A549 treated with DMSO at 1 μM for 4 hours (cell line): ENCODE results near the gene THOC5. TPM values are rescaled to one million over a fixed set of nuclear protein-coding genes. Genes with fewer than 3 reads are reported as not detected.

Experiments used
- total RNA-seq: library from RNA; stranded (reverse); fragments of 200-300 nt; extraction: Qiagen RNA extraction; gene quantifications from 5 replicates; pipeline ENCODE4 v1.2.3, GENCODE V29; 2022; ENCODE audit warnings: low read depth

Gene THOC5
- total RNA-seq, result 27.1 to 31.7 TPM (median 29.7 TPM) in 5 replicates

DNA sequence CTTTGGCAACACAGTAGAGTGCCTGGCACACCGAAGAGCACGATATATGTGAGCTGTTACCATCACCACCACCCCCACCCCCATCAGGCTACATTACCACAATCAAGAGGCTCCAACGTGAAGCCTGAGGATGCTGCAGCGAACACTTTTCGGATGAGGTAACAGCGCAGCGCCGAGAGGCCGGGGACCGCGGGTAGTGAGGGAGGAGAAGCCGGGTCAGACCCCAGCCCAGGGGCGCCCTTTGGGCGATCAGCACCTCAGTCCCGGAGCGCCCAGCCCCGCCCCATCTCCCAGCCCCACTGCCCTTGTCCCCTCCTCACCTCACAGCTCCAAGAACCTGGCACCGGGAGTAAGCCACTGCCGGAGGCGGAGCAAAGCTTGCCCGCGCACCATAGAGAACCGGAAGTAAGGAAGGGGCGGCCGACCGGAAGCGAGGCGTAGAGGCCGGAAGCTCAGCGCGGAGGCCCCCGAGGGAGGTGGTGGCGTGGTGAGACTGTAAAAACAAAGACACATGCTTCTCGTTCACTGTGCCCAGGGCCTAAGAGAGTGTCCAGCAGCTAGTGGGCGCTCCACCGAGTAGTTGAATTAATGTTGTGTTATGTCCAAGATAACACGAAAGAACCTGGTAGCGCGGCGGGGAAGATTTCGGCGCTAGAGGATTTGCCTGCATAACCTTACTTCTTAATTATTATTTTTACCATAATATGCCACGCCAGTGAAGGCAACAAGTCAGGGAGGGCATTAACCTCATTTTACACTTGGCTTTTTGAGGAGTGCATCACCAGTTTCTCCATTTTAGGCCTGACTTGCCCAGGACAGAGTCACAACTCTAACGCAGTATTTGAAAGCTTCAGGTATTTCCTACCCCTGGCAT lies at the start of gene THOC5:
THOC5 (minus strand) TSS at position 407 of the 874 bp plus-strand sequence. CDS start 4,610 bp downstream, outside the sequence.

DNA sequence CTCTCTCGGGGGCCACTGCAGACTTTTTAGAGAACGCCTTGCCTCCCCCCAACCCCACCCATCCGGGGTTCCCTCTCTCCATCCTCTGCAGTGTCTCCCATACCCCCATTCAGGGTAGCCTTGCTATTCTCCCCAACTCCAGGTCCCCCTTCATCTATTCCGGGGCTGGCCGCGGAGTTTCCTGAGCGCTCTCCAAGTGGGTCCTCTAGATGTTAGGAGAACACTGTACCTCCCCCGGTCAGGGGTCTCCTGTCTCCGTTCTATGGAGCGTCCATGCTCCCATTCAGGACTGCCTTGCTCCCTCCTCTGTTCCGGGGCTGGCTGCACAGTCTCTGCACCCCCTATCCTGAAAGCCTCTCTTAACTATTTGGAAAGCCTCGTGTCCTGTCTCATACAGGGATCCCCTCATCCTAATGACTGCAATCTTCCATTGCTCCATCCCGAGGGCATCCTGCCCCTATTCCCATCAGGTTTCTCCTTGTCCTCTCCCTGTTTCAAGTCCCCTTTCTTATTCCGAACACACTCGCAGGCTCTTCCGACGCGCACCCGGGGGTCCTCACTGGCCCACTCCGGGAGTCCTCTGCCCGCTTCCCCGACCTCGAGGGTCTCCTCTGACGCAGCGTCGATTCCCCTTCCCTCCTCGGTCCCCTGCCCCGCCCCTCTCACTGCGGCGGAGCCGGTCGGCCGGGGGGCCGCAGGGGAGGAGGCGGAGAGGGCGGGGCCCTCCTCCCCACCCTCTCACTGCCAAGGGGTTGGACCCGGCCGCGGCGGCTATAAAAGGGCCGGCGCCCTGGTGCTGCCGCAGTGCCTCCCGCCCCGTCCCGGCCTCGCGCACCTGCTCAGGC lies 73.9 kb downstream of the THOC5 start, which contains the start of gene NEFH:
NEFH (plus strand) TSS at position 802 of the 845 bp plus-strand sequence. CDS start 45 bp downstream, outside the sequence.

Other genes with a start within 250 kb of the THOC5 start
- gene GAS2L1, start 247.1 kb downstream of the THOC5 start, total RNA-seq, result 17.5 to 34.0 TPM (median 26.4 TPM) in 5 replicates
- gene RASL10A, start 238.1 kb downstream of the THOC5 start, total RNA-seq, result 0.10 to 0.46 TPM (median 0.28 TPM) in 4 of 5 replicates, not detected in the other
- gene AP1B1, start 165.2 kb downstream of the THOC5 start, total RNA-seq, result 25.3 to 31.1 TPM (median 27.5 TPM) in 5 replicates
- not detected in 5 replicates for gene RFPL1, start 115.2 kb downstream of the THOC5 start, total RNA-seq
- 0.05 to 0.13 TPM (median 0.06 TPM) in 5 replicates for gene NEFH, start 73.5 kb downstream of the THOC5 start, total RNA-seq
- gene NIPSNAP1, start 27.4 kb upstream of the THOC5 start, total RNA-seq, result 57.4 to 67.7 TPM (median 63.4 TPM) in 5 replicates
- gene NF2, start 49.9 kb upstream of the THOC5 start, total RNA-seq, result 14.6 to 17.3 TPM (median 16.8 TPM) in 5 replicates
- gene CABP7, start 166.2 kb upstream of the THOC5 start, total RNA-seq, result 0.07 to 0.23 TPM (median 0.13 TPM) in 5 replicates
- 14.1 to 20.6 TPM (median 20.0 TPM) in 5 replicates for gene ZMAT5, start 213.2 kb upstream of the THOC5 start, total RNA-seq
- gene UQCR10, start 213.6 kb upstream of the THOC5 start, total RNA-seq, result 107 to 128 TPM (median 117 TPM) in 5 replicates